Measurements from ENCODE around the gene SUCO. TPM values are rescaled to one million over a fixed set of nuclear protein-coding genes. Genes with fewer than 3 reads are reported as not detected.

Gene SUCO
- total RNA-seq, 3 donors from 2014 or later = 24.6 to 29.0 (median 24.6) TPM

GRCh38 chr1:172517081-172517480 is 15.9 kb upstream of the SUCO start:
- DNase-seq (no peak), ATAC-seq (no peak)
- Histone ChIP-seq H3K9me3 (no peaks in the 10 kb centered on the region), H3K36me3 (ENCODE audit: low read depth) (no peaks in the 10 kb centered on the region), H3K4me1 (ENCODE audit: low read depth) (no peaks in the 10 kb centered on the region), H3K4me3 (no peak overlapping the region)
- no peak for TF ChIP-seq CTCF (IDR thresholded peaks at IDR 0.05)
- intact Hi-C loops (cut with DNase I, micrococcal nuclease) = no loop called here

- no peaks in the 10 kb centered on the region for H3K36me3 ChIP-seq (ENCODE audit: low read depth)
- no peaks in the 10 kb centered on the region for H3K4me1 ChIP-seq (ENCODE audit: low read depth)
- no peaks in the 10 kb centered on the region for H3K9me3 ChIP-seq
- no peak for TF ChIP-seq CTCF (IDR thresholded peaks at IDR 0.05)
- no peak for DNase-seq
- no peak overlapping the region for H3K4me3 ChIP-seq
- intact Hi-C loops (cut with DNase I, micrococcal nuclease) = no loop called here
- no peak for ATAC-seq
These were observed 15.4 kb upstream of the SUCO start for GRCh38 chr1:172517545-172517944.

DNA sequence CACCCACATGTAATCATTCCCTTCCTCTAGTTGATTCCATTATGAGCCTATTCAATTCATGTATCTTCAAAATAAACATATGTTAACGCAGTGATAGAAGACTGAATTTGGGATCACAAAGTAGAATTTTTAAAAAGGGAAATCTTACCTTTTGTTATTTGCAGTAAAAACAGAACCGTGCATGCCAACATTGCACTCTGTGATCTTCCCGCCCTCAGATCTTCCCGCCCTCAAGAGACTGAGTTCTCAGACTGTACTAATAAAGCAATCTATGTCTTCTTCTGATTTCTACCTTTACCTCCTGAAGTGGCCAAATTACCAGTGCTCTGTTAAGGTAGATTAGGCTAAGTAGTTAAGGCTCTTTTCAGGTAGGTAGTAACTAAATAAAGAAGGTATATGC is 3.6 kb upstream of the SUCO start:
- Histone ChIP-seq H3K4me3 (no peak overlapping the region), H3K9me3 (no peaks in the 10 kb centered on the region), H3K4me1 (ENCODE audit: low read depth) (peaks cover 7% of the 10 kb centered on the region), H3K36me3 (ENCODE audit: low read depth) (no peaks in the 10 kb centered on the region)
- intact Hi-C loops (cut with DNase I, micrococcal nuclease) = no loop called here
- DNase-seq (no peak), ATAC-seq (no peak)
- no peak for TF ChIP-seq CTCF (IDR thresholded peaks at IDR 0.05)

- H3K36me3 ChIP-seq (ENCODE audit: low read depth) = no peaks in the 10 kb centered on the region
- intact Hi-C loops (cut with DNase I, micrococcal nuclease) = no loop called here
- TF ChIP-seq CTCF (IDR thresholded peaks at IDR 0.05) = no peak
- ATAC-seq (no peak), DNase-seq (no peak)
- peaks cover 10% of the 10 kb centered on the region for H3K4me1 ChIP-seq (ENCODE audit: low read depth)
- H3K9me3 ChIP-seq = no peaks in the 10 kb centered on the region
- H3K4me3 ChIP-seq = no peak overlapping the region
These were observed 3.0 kb upstream of the SUCO start for GRCh38 chr1:172530000-172530399.

DNA sequence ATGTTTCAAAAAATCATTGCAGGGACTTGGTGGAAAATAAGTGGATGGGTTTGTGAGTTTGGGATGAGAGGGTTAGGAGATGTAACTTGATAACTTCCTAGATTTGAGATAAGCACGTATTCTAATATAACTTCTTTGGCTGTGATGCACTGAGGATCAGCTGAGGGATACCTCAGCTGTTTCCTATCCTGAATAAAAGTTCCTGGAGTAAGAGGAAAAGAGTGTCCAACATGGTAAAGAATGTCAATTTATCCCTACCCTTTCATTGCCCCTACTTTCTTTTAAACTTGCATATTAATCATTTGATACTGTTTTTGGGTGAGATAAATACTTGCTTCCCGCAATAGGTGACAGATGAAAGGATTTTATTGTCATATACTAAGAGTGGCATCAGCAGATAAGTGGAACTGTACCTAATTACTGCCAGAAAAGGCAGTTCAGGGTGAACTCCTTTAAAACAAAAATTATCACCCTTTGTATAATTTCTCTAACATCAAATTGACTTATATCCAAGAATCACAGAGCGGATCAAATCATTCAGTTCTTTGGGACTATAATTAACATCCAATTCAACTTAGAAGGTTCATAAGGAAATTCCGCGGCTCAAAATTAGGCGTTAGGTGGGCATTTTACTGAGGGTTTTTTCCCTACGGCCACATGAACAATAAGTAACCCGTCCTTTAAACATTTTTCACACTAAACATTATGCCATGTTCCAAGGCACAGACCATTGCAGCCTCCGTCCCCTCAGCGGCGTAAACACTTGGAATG is 1.4 kb upstream of the SUCO start:
- H3K9me3 ChIP-seq = no peaks in the 10 kb centered on the region
- DNase-seq (no peak), ATAC-seq (no peak)
- peak overlapping the region; percentile 87 for H3K4me3 ChIP-seq
- H3K36me3 ChIP-seq (ENCODE audit: low read depth) = no peaks in the 10 kb centered on the region
- intact Hi-C loops (cut with DNase I, micrococcal nuclease) = no loop called here
- TF ChIP-seq CTCF (IDR thresholded peaks at IDR 0.05) = no peak
- peaks cover 16% of the 10 kb centered on the region for H3K4me1 ChIP-seq (ENCODE audit: low read depth)

All from mucosa of descending colon (tissue), 3 donors.